Effector memory CD4-positive, alpha-beta T cell (primary cell): ENCODE results near the gene AP2A2.

Source experiments
- DNase-seq, 3 donors: peaks; one replicate each; pipeline ENCODE4 v3.0.0-alpha.2; 2020
- H3K27ac ChIP-seq: 2 replicates; pipeline ENCODE4 v1.7.0; 2013; ENCODE audit warnings: mild to moderate bottlenecking, low read length, moderate library complexity; ENCODE audit not compliant: insufficient read depth, poor library complexity, severe bottlenecking
- H3K27me3 ChIP-seq: replicated peaks from 2 replicates; pipeline ENCODE4 v1.7.0; 2013; ENCODE audit warnings: mild to moderate bottlenecking, low read length; ENCODE audit not compliant: insufficient read depth, control insufficient read depth, poor library complexity, severe bottlenecking
- H3K36me3 ChIP-seq: 2 replicates; pipeline ENCODE4 v1.7.0; 2013; ENCODE audit warnings: mild to moderate bottlenecking, low read length, moderate library complexity; ENCODE audit not compliant: control insufficient read depth, insufficient read depth
- H3K4me1 ChIP-seq: 2 replicates; pipeline ENCODE4 v1.7.0; 2013; ENCODE audit warnings: low read length, mild to moderate bottlenecking; ENCODE audit not compliant: control insufficient read depth, insufficient read depth, poor library complexity, severe bottlenecking
- H3K4me3 ChIP-seq: 2 replicates; pipeline ENCODE4 v1.7.0; 2013; ENCODE audit warnings: low read length, low read depth, mild to moderate bottlenecking; ENCODE audit not compliant: insufficient read depth, poor library complexity, severe bottlenecking
- H3K9me3 ChIP-seq: 2 replicates; pipeline ENCODE4 v1.7.0; 2013; ENCODE audit warnings: mild to moderate bottlenecking, low read length, moderate library complexity; ENCODE audit not compliant: control insufficient read depth

The AP2A2 gene

GRCh38 chr11:1031121-1031899 lies 105.6 kb downstream of the AP2A2 start:
- no peaks in the 10 kb centered on the region for H3K27me3 ChIP-seq
- no peak overlapping the region for H3K4me3 ChIP-seq
- no peaks in the 10 kb centered on the region for H3K36me3 ChIP-seq
- H3K4me1 ChIP-seq = no peaks in the 10 kb centered on the region
- DNase-seq = no peak
- no peak overlapping the region for H3K27ac ChIP-seq
- H3K9me3 ChIP-seq = no peaks in the 10 kb centered on the region

- H3K9me3 ChIP-seq = no peaks in the 10 kb centered on the region
- H3K36me3 ChIP-seq = no peaks in the 10 kb centered on the region
- H3K4me1 ChIP-seq = no peaks in the 10 kb centered on the region
- no peak for DNase-seq
- no peak overlapping the region for H3K4me3 ChIP-seq
- H3K27ac ChIP-seq = no peak overlapping the region
- no peaks in the 10 kb centered on the region for H3K27me3 ChIP-seq
Measured at GRCh38 chr11:1032310-1032891, 106.7 kb downstream of the AP2A2 start.

GRCh38 chr11:1033016-1033798 lies 107.5 kb downstream of the AP2A2 start:
- Histone ChIP-seq H3K27ac (no peak overlapping the region), H3K4me3 (no peak overlapping the region), H3K36me3 (no peaks in the 10 kb centered on the region), H3K4me1 (no peaks in the 10 kb centered on the region), H3K9me3 (no peaks in the 10 kb centered on the region), H3K27me3 (no peaks in the 10 kb centered on the region)
- no peak for DNase-seq

GRCh38 chr11:1034001-1034400 lies 108.3 kb downstream of the AP2A2 start:
- Histone ChIP-seq H3K27ac (no peak overlapping the region), H3K9me3 (no peaks in the 10 kb centered on the region), H3K27me3 (no peaks in the 10 kb centered on the region), H3K4me1 (no peaks in the 10 kb centered on the region), H3K36me3 (no peaks in the 10 kb centered on the region), H3K4me3 (no peak overlapping the region)
- no peak for DNase-seq

- Histone ChIP-seq H3K27me3 (no peaks in the 10 kb centered on the region), H3K36me3 (no peaks in the 10 kb centered on the region), H3K4me1 (no peaks in the 10 kb centered on the region), H3K4me3 (no peak overlapping the region), H3K9me3 (no peaks in the 10 kb centered on the region), H3K27ac (no peak overlapping the region)
- DNase-seq = no peak
Measured at GRCh38 chr11:1034456-1035295, 109.0 kb downstream of the AP2A2 start.

- Histone ChIP-seq H3K4me1 (no peaks in the 10 kb centered on the region), H3K9me3 (no peaks in the 10 kb centered on the region), H3K4me3 (no peak overlapping the region), H3K27me3 (no peaks in the 10 kb centered on the region), H3K27ac (no peak overlapping the region), H3K36me3 (no peaks in the 10 kb centered on the region)
- no peak for DNase-seq
Measured at GRCh38 chr11:1035577-1036283, 110.1 kb downstream of the AP2A2 start.

GRCh38 chr11:1036303-1036923 lies 110.7 kb downstream of the AP2A2 start, which contains the start of gene MUC6:
Gene MUC6, minus strand, starts transcription at chr11:1036718. Its CDS starts 63 bp downstream, at chr11:1036655.
- H3K27me3 ChIP-seq = no peaks in the 10 kb centered on the region
- H3K27ac ChIP-seq = no peak within 1 kb of the TSS
- no peak within 1 kb of the TSS for H3K4me3 ChIP-seq
- H3K9me3 ChIP-seq = no peaks in the 10 kb centered on the region
- no peak for DNase-seq
- no peaks in the 10 kb centered on the region for H3K4me1 ChIP-seq
- H3K36me3 ChIP-seq = no peaks in the 10 kb centered on the region

- no peak overlapping the region for H3K27ac ChIP-seq
- H3K4me1 ChIP-seq = no peaks in the 10 kb centered on the region
- H3K9me3 ChIP-seq = no peaks in the 10 kb centered on the region
- DNase-seq = no peak
- H3K4me3 ChIP-seq = no peak overlapping the region
- H3K27me3 ChIP-seq = no peaks in the 10 kb centered on the region
- no peaks in the 10 kb centered on the region for H3K36me3 ChIP-seq
Measured at GRCh38 chr11:1036931-1037330, 111.3 kb downstream of the AP2A2 start.

GRCh38 chr11:1037506-1038055 lies 111.9 kb downstream of the AP2A2 start:
- Histone ChIP-seq H3K9me3 (no peaks in the 10 kb centered on the region), H3K36me3 (no peaks in the 10 kb centered on the region), H3K4me3 (no peak overlapping the region), H3K27me3 (no peaks in the 10 kb centered on the region), H3K4me1 (no peaks in the 10 kb centered on the region), H3K27ac (no peak overlapping the region)
- DNase-seq = no peak
